CD14-positive monocyte (primary cell): ENCODE measurements around the gene SFMBT2. TPM values are rescaled to one million over a fixed set of nuclear protein-coding genes. Genes with fewer than 3 reads are reported as not detected.
"Not testable (repeated sequence)": the region's sequence is repeated elsewhere in the genome, so short reads cannot be mapped to it uniquely, and the experiment has no call there.

ENCODE experiments used
- DNase-seq, 3 donors: peaks; one replicate each; pipeline ENCODE4 v3.0.0-alpha.2; 2011 to 2022
- H2AFZ ChIP-seq: 2 replicates; pipeline ENCODE4 v1.6.0; 2012; ENCODE audit warnings: mild to moderate bottlenecking, low read depth, low read length, inconsistent platforms; ENCODE audit not compliant: insufficient read depth, poor library complexity, severe bottlenecking
- H3K27ac ChIP-seq, 2 donors: 1 replicate in 1 of 2; 2 replicates in 1 of 2; pipeline ENCODE4 v1.5.1; 2012 to 2013; ENCODE audit warnings: low read length in 2 of 2, control low read depth in 1 of 2, inconsistent platforms in 1 of 2, low read depth in 1 of 2, mild to moderate bottlenecking in 1 of 2
- H3K27me3 ChIP-seq, 2 donors: one replicate each; pipeline versions ENCODE4 v1.6.0 to v1.6.1; 2011 to 2013; ENCODE audit warnings: low read length in 2 of 2; ENCODE audit not compliant: control insufficient read depth in 2 of 2, insufficient read depth in 2 of 2
- H3K36me3 ChIP-seq, 2 donors: replicated peaks in 1 of 2; 1 replicate in 1 of 2; 2 replicates in 1 of 2; pipeline versions ENCODE4 v1.5.1 to v1.6.1; 2012 to 2013; ENCODE audit warnings: low read length in 2 of 2, control low read depth in 1 of 2, inconsistent platforms in 1 of 2, mild to moderate bottlenecking in 1 of 2; ENCODE audit not compliant: insufficient read depth in 2 of 2, control insufficient read depth in 1 of 2
- H3K4me1 ChIP-seq, 2 donors: 1 replicate in 1 of 2; 2 replicates in 1 of 2; pipeline versions ENCODE4 v1.5.1 to v1.6.1; 2012 to 2013; ENCODE audit warnings: low read length in 2 of 2, control low read depth in 1 of 2, inconsistent platforms in 1 of 2, mild to moderate bottlenecking in 1 of 2, moderate library complexity in 1 of 2; ENCODE audit not compliant: insufficient read depth in 2 of 2, control insufficient read depth in 1 of 2
- H3K4me2 ChIP-seq: replicated peaks from 2 replicates; pipeline ENCODE3; 2012; ENCODE audit warnings: low read length, moderate library complexity, mild to moderate bottlenecking; ENCODE audit not compliant: poor library complexity, severe bottlenecking; ENCODE audit errors: extremely low read depth
- H3K4me3 ChIP-seq, 3 experiments: fragments of 200-600 bp in 1 of 3; sonication (generic) in 1 of 3; replicated peaks in 1 of 3; 1 replicate in 2 of 3; 2 replicates in 1 of 3; pipeline ENCODE4 v1.5.1; 2011 to 2013; ENCODE audit warnings: low read length in 3 of 3, mild to moderate bottlenecking in 3 of 3, control low read depth in 2 of 3, low read depth in 2 of 3, inconsistent platforms in 1 of 3, moderate library complexity in 1 of 3
- H3K79me2 ChIP-seq: 2 replicates; pipeline ENCODE4 v1.6.0; 2012; ENCODE audit warnings: mild to moderate bottlenecking, control low read depth, inconsistent platforms, low read length, moderate library complexity; ENCODE audit not compliant: insufficient read depth
- H3K9ac ChIP-seq: 2 replicates; pipeline ENCODE4 v1.6.0; 2017; ENCODE audit warnings: low read length, mild to moderate bottlenecking; ENCODE audit not compliant: insufficient read depth, poor library complexity, severe bottlenecking
- H3K9me3 ChIP-seq, 2 donors: replicated peaks in 1 of 2; 1 replicate in 1 of 2; 2 replicates in 1 of 2; pipeline versions ENCODE4 v1.5.1 to v1.6.1; 2012 to 2013; ENCODE audit warnings: low read length in 2 of 2, control low read depth in 1 of 2; ENCODE audit not compliant: control insufficient read depth in 1 of 2, insufficient read depth in 1 of 2
- H4K20me1 ChIP-seq: 2 replicates; pipeline ENCODE4 v1.6.0; 2012; ENCODE audit warnings: mild to moderate bottlenecking, low read length, control low read depth, moderate library complexity; ENCODE audit not compliant: insufficient read depth
- H3K27ac Mint-ChIP-seq, 7 donors: one replicate each; pipeline ENCODE4 v1.8.0; 2020; ENCODE audit warnings: mild to moderate bottlenecking in 7 of 7, mixed read lengths in 7 of 7, moderate library complexity in 6 of 7, inconsistent platforms in 2 of 7
- H3K27me3 Mint-ChIP-seq, 3 donors: one replicate each; pipeline ENCODE4 v1.8.0; 2021 to 2022; ENCODE audit warnings: low read depth in 3 of 3, mild to moderate bottlenecking in 3 of 3, mixed read lengths in 3 of 3, moderate library complexity in 3 of 3, inconsistent platforms in 1 of 3
- H3K36me3 Mint-ChIP-seq, 2 donors: one replicate each; pipeline ENCODE4 v1.8.0; 2020; ENCODE audit warnings: mixed read lengths in 2 of 2, inconsistent platforms in 1 of 2, mild to moderate bottlenecking in 1 of 2
- H3K4me1 Mint-ChIP-seq: one replicate; pipeline ENCODE4 v1.8.0; 2020; ENCODE audit warnings: mild to moderate bottlenecking, mixed read lengths
- H3K4me3 Mint-ChIP-seq, 2 donors: one replicate each; pipeline ENCODE4 v1.8.0; 2020; ENCODE audit warnings: mild to moderate bottlenecking in 2 of 2, mixed read lengths in 2 of 2, moderate library complexity in 1 of 2
- H3K9me3 Mint-ChIP-seq, 7 donors: one replicate each; pipeline ENCODE4 v1.8.0; 2020 to 2022; ENCODE audit warnings: mixed read lengths in 7 of 7, mild to moderate bottlenecking in 6 of 7, moderate library complexity in 6 of 7, inconsistent platforms in 2 of 7
- WGBS: methylation state at CpG from one replicate; pipeline ENCODE4 v1.1.5; 2013; ENCODE audit warnings: missing lambda C conversion rate; ENCODE audit not compliant: insufficient coverage; 5-methylcytosine and 5-hydroxymethylcytosine counted together
- intact Hi-C, 2 donors: fragments of 100-400 bp; cut with micrococcal nuclease; formaldehyde crosslinking; loops; one replicate each; pipeline versions ENCODE4 v1.15.0 to v1.15.1; 2023
- polyA plus RNA-seq, 3 donors: library from polyadenylated mRNA; depleted of rRNA in 1 of 3; unstranded in 2 of 3; stranded (reverse) in 1 of 3; fragments of 300-500 nt in 2 of 3; fragments of >200 nt in 1 of 3; fragmentation: Illumina TruSeq in 2 of 3; gene quantifications; 1 replicate in 2 of 3; 2 replicates in 1 of 3; pipeline ENCODE4 v1.2.3, GENCODE V29; 2012 to 2021
- TF ChIP-seq, protein P1 (sequence below): fragments of 200-600 bp; IDR thresholded peaks from one replicate; pipeline ENCODE4 v1.8.0; 2022; ENCODE audit warnings: antibody characterized with exemption, mild to moderate bottlenecking

Gene SFMBT2
- polyA plus RNA-seq, 3 donors: 0.53 to 10.9 (median 1.6) TPM

DNA sequence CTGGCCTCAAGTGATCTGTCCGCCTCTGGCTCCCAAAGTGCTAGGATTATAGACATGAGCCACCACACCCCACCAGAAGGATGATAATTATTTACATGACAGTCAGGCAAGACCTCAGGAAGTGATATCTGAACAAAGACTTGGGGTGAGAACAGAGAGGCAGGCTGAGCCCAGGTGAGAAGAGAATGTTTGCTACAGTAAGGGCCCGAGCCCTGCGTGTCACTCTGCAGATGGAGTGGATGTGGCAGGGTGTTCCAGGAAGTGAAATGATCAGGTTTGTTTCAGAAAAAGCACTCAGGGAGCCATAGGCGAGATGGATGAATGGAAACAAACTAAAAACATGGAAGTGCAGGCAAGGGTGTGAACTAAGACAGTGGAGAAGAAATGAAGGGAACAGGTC, 22.2 kb downstream of the SFMBT2 start:
- peaks cover 22% of the 10 kb centered on the region for H4K20me1 ChIP-seq
- no peaks in the 10 kb centered on the region for H3K9me3 ChIP-seq
- no peaks in the 10 kb centered on the region for H3K27me3 ChIP-seq
- H3K27ac ChIP-seq: no peak overlapping the region
- intact Hi-C loops: no loop called here
- no peaks in the 10 kb centered on the region for H3K36me3 ChIP-seq
- TF ChIP-seq, protein P1, sequence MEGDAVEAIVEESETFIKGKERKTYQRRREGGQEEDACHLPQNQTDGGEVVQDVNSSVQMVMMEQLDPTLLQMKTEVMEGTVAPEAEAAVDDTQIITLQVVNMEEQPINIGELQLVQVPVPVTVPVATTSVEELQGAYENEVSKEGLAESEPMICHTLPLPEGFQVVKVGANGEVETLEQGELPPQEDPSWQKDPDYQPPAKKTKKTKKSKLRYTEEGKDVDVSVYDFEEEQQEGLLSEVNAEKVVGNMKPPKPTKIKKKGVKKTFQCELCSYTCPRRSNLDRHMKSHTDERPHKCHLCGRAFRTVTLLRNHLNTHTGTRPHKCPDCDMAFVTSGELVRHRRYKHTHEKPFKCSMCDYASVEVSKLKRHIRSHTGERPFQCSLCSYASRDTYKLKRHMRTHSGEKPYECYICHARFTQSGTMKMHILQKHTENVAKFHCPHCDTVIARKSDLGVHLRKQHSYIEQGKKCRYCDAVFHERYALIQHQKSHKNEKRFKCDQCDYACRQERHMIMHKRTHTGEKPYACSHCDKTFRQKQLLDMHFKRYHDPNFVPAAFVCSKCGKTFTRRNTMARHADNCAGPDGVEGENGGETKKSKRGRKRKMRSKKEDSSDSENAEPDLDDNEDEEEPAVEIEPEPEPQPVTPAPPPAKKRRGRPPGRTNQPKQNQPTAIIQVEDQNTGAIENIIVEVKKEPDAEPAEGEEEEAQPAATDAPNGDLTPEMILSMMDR: no peak
- H3K9me3 Mint-ChIP-seq: no peaks in the 10 kb centered on the region
- no peak overlapping the region for H3K4me3 ChIP-seq
- H3K4me1 Mint-ChIP-seq: peaks cover 21% of the 10 kb centered on the region
- H3K4me3 Mint-ChIP-seq: no peak overlapping the region
- DNase-seq: no peak
- H3K27ac Mint-ChIP-seq: peak overlapping the region in 2 of 7 donors; percentile 14 to 37
- WGBS: 100% methylated on average over 3 of the region's 4 CpGs
- no peak overlapping the region for H3K4me2 ChIP-seq
- H3K27me3 Mint-ChIP-seq: no peaks in the 10 kb centered on the region
- H3K36me3 Mint-ChIP-seq: peaks cover 3 to 10% of the 10 kb centered on the region in 2 donors
- no peaks in the 10 kb centered on the region for H3K4me1 ChIP-seq
- no peak overlapping the region for H2AFZ ChIP-seq
- H3K9ac ChIP-seq: no peak overlapping the region
- peaks cover 97% of the 10 kb centered on the region for H3K79me2 ChIP-seq

DNA sequence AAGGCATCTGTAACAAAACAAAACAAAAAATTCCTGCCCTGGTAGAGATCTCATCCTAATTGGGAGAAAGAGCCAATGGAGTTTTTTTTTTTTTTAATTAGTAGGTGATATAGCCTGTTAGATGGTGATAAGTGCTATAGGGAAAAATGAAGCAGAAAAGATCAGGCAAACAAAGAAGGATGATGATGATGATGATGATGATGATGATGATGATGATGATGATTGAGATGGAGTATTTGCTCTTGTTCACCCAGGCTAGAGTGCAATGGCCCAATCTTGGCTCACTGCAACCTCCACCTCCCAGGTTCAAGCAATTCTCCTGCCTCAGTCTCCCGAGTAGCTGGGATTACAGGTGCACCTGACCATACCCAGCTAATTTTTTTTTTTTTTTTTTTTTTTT, 22.7 kb downstream of the SFMBT2 start:
- H3K27ac Mint-ChIP-seq, H3K36me3 ChIP-seq, H2AFZ ChIP-seq, H3K4me3 ChIP-seq, H3K9ac ChIP-seq, H3K27ac ChIP-seq, DNase-seq, H3K36me3 Mint-ChIP-seq, H3K9me3 Mint-ChIP-seq, H3K27me3 ChIP-seq, H3K4me1 ChIP-seq, intact Hi-C loops, H3K27me3 Mint-ChIP-seq, H3K4me2 ChIP-seq, H3K9me3 ChIP-seq, H3K4me3 Mint-ChIP-seq: not testable (repeated sequence)
- H3K4me1 Mint-ChIP-seq: peaks cover 20% of the 10 kb centered on the region
- Histone ChIP-seq H4K20me1 (peaks cover 22% of the 10 kb centered on the region), H3K79me2 (peaks cover 97% of the 10 kb centered on the region)
- WGBS: no CpG with 5 or more reads among the region's 1 CpG
